Measurements from ENCODE around the gene IGF1. TPM values are rescaled to one million over a fixed set of nuclear protein-coding genes. Genes with fewer than 3 reads are reported as not detected.

Gene IGF1
- total RNA-seq, 1 experiment from 2014 or later = 0.42 TPM

DNA sequence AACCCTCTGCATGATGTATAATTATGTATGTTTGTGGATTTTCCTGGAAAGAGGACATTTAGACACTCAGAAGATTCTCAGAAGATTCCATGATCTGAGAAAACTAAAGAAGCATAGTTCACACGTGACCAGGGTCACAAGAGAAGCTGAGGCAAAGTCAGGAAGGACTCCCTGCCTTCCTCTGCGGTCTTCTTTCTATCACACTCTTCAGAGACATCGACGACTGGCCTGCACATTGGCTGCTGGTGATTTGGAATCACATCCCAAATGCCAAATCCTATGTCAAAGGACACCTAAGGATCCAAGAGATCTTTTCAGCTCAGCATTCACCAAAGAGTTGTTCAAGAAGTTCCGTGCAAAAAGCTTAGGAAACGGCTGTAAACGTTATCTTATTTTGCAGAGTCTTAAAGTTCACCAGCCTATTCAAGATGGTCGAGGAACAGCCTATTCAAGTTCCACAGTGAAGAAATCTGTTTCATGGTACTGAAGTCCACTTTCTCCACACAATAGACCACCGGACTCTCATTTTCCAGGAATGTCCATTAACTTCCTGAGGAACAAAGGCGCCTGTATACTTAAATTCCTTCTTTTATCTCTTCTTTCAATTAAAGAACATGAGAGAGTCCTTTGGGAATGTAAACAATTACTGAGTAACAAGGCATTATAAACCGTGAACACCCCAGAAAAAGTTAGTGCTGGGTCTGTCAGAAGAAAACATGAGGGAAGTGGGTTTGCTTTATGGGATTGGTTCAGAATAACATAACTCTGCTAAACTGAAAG is 42.1 kb downstream of the IGF1 start:
- Histone ChIP-seq H3K27ac (ENCODE audit: low read depth, low read length) (no peak overlapping the region), H3K27me3 (ENCODE audit: insufficient read depth, low read length) (no peaks in the 10 kb centered on the region; the same call in 1 of the 2 replicates), H3K9me3 (ENCODE audit: control insufficient read depth in 1 of 2, insufficient read depth in 1 of 2, low read depth in 1 of 2, low read length in 2 of 2) (no peaks in the 10 kb centered on the region), H3K79me2 (ENCODE audit: insufficient read depth, low read length) (no peaks in the 10 kb centered on the region), H3K4me2 (ENCODE audit: low read length) (no peak overlapping the region), H3K9ac (ENCODE audit: low read length) (no peak overlapping the region), H4K20me1 (ENCODE audit: insufficient read depth) (no peaks in the 10 kb centered on the region), H3K9me2 (ENCODE audit: insufficient read depth) (no peaks in the 10 kb centered on the region; the same call in 1 of the 2 replicates), H3K36me3 (ENCODE audit: control insufficient read depth in 1 of 2, insufficient read depth in 2 of 2, low read length in 2 of 2) (no peaks in the 10 kb centered on the region), H3K4me1 (ENCODE audit: control insufficient read depth in 1 of 2, insufficient read depth in 2 of 2, low read length in 2 of 2) (no peaks in the 10 kb centered on the region), H3K4me3 (replicated peaks in 1 of 2; ENCODE audit: low read depth in 1 of 2, low read length in 2 of 2) (no peak overlapping the region), H2AFZ (ENCODE audit: low read depth, low read length, poor library complexity, severe bottlenecking) (no peak overlapping the region)
- ChIA-PET RAD21 (ENCODE audit: low non-redundant PET in 1 of 2, low total read pairs in 2 of 2, uncharacterized antibody in 2 of 2, unreplicated experiment in 2 of 2) (no interaction called here), POLR2A (no interaction called here), CTCF (no interaction called here)
- BruUV-seq (replicated peaks) = no TSS peak
- ATAC-seq (no peak), DNase-seq (ENCODE audit: low read depth, low spot score) (no peak)
- TF ChIP-seq ZNF274 (IDR thresholded peaks at IDR 0.05; ENCODE audit: low read depth, low read length) (no peak), ZFX (IDR thresholded peaks at IDR 0.05) (no peak), EZH2phosphoT487 (IDR thresholded peaks at IDR 0.05; ENCODE audit: borderline replicate concordance) (no peak), TCF7L2 (IDR thresholded peaks at IDR 0.05; ENCODE audit: borderline replicate concordance, extremely low read depth, insufficient read depth, insufficient read length) (no peak), FOSL1 (IDR thresholded peaks at IDR 0.05; ENCODE audit: low read depth) (no peak), POLR2A (IDR thresholded peaks at IDR 0.05; ENCODE audit: borderline replicate concordance, extremely low read depth, insufficient read depth, insufficient read length) (no peak), SRF (IDR thresholded peaks at IDR 0.05; ENCODE audit: low read depth) (no peak), ELF1 (IDR thresholded peaks at IDR 0.05; ENCODE audit: borderline replicate concordance, low read depth) (no peak), EZH2 (IDR thresholded peaks at IDR 0.05) (no peak), JUND (IDR thresholded peaks at IDR 0.05) (no peak), CBX3 (IDR thresholded peaks at IDR 0.05; ENCODE audit: low read depth) (no peak), EGR1 (IDR thresholded peaks at IDR 0.05; ENCODE audit: low read depth) (no peak), CEBPB (IDR thresholded peaks at IDR 0.05; ENCODE audit: low read depth) (no peak), SP1 (IDR thresholded peaks at IDR 0.05; ENCODE audit: low read depth) (no peak)
- TF ChIP-seq, protein P1, sequence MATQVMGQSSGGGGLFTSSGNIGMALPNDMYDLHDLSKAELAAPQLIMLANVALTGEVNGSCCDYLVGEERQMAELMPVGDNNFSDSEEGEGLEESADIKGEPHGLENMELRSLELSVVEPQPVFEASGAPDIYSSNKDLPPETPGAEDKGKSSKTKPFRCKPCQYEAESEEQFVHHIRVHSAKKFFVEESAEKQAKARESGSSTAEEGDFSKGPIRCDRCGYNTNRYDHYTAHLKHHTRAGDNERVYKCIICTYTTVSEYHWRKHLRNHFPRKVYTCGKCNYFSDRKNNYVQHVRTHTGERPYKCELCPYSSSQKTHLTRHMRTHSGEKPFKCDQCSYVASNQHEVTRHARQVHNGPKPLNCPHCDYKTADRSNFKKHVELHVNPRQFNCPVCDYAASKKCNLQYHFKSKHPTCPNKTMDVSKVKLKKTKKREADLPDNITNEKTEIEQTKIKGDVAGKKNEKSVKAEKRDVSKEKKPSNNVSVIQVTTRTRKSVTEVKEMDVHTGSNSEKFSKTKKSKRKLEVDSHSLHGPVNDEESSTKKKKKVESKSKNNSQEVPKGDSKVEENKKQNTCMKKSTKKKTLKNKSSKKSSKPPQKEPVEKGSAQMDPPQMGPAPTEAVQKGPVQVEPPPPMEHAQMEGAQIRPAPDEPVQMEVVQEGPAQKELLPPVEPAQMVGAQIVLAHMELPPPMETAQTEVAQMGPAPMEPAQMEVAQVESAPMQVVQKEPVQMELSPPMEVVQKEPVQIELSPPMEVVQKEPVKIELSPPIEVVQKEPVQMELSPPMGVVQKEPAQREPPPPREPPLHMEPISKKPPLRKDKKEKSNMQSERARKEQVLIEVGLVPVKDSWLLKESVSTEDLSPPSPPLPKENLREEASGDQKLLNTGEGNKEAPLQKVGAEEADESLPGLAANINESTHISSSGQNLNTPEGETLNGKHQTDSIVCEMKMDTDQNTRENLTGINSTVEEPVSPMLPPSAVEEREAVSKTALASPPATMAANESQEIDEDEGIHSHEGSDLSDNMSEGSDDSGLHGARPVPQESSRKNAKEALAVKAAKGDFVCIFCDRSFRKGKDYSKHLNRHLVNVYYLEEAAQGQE (IDR thresholded peaks at IDR 0.05; ENCODE audit: low read depth) = no peak
- TF ChIP-seq, protein P2, sequence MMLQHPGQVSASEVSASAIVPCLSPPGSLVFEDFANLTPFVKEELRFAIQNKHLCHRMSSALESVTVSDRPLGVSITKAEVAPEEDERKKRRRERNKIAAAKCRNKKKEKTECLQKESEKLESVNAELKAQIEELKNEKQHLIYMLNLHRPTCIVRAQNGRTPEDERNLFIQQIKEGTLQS (IDR thresholded peaks at IDR 0.05) = no peak
- TF ChIP-seq, protein P3, sequence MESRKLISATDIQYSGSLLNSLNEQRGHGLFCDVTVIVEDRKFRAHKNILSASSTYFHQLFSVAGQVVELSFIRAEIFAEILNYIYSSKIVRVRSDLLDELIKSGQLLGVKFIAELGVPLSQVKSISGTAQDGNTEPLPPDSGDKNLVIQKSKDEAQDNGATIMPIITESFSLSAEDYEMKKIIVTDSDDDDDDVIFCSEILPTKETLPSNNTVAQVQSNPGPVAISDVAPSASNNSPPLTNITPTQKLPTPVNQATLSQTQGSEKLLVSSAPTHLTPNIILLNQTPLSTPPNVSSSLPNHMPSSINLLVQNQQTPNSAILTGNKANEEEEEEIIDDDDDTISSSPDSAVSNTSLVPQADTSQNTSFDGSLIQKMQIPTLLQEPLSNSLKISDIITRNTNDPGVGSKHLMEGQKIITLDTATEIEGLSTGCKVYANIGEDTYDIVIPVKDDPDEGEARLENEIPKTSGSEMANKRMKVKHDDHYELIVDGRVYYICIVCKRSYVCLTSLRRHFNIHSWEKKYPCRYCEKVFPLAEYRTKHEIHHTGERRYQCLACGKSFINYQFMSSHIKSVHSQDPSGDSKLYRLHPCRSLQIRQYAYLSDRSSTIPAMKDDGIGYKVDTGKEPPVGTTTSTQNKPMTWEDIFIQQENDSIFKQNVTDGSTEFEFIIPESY (IDR thresholded peaks at IDR 0.05; ENCODE audit: extremely low read depth, insufficient replicate concordance, low read length) = no peak
- TF ChIP-seq, protein P4, sequence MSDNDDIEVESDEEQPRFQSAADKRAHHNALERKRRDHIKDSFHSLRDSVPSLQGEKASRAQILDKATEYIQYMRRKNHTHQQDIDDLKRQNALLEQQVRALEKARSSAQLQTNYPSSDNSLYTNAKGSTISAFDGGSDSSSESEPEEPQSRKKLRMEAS (IDR thresholded peaks at IDR 0.05) = no peak
- intact Hi-C loops (cut with micrococcal nuclease) = no loop called here
